ENCODE measurements around the gene FRMD3.

DNA sequence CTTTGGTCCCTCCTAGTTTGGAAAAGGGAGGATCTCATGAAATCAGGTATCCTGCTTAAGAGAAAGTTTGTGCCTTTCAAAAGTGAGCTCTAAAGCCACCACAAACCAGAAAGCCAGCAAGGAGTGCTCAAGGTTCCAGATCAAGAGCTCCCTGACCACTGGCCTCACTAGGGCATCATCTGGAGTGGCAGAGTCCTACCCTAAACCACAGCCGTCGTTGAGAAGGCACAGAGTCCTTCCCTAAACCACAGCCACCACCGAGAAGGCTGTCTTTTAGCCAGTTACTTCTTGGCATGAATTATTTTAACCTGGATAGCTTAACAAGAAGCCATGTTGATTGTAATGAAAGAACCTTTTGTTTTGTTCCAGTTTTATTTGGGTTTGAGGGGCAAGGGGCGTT, 102.9 kb downstream of the FRMD3 start:
- no peak for TF ChIP-seq EZH2phosphoT487 (IDR thresholded peaks at IDR 0.05)
- TF ChIP-seq, protein P1, sequence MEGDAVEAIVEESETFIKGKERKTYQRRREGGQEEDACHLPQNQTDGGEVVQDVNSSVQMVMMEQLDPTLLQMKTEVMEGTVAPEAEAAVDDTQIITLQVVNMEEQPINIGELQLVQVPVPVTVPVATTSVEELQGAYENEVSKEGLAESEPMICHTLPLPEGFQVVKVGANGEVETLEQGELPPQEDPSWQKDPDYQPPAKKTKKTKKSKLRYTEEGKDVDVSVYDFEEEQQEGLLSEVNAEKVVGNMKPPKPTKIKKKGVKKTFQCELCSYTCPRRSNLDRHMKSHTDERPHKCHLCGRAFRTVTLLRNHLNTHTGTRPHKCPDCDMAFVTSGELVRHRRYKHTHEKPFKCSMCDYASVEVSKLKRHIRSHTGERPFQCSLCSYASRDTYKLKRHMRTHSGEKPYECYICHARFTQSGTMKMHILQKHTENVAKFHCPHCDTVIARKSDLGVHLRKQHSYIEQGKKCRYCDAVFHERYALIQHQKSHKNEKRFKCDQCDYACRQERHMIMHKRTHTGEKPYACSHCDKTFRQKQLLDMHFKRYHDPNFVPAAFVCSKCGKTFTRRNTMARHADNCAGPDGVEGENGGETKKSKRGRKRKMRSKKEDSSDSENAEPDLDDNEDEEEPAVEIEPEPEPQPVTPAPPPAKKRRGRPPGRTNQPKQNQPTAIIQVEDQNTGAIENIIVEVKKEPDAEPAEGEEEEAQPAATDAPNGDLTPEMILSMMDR (IDR thresholded peaks at IDR 0.05), result no peak
